HG02642 (cell line): ENCODE data around the gene HOXD3.

Source experiments
- ATAC-seq: cut with Tn5 transposase; IDR thresholded peaks from one replicate; pipeline ENCODE4 v1.9.1; 2021; ENCODE audit warnings: mild to moderate bottlenecking; ENCODE audit not compliant: unreplicated experiment, poor library complexity

Gene HOXD3

DNA sequence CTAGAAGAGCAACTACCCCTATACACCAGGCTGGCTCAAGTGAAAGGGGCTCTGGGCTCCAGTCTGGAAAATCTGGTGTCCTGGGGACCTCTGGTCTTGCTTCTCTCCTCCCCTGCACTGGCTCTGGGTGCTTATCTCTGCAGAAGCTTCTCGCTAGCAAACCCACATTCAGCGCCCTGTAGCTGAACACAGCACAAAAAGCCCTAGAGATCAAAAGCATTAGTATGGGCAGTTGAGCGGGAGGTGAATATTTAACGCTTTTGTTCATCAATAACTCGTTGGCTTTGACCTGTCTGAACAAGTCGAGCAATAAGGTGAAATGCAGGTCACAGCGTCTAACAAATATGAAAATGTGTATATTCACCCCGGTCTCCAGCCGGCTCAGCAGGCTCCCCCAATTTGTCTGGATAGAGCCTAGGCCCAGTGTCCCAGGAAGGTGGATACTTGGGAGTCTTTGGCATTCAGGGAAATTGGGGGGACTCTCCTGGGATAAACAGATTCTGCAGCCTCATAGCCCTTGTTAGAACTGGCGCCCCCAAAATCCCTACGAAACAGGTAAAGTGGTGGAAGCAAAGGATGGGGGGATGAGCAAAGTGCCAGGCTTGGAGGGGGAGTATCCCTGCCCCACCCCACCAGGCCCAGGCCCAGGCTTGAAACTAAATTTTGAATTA is 8.2 kb upstream of the HOXD3 start:
- no peak for ATAC-seq

DNA sequence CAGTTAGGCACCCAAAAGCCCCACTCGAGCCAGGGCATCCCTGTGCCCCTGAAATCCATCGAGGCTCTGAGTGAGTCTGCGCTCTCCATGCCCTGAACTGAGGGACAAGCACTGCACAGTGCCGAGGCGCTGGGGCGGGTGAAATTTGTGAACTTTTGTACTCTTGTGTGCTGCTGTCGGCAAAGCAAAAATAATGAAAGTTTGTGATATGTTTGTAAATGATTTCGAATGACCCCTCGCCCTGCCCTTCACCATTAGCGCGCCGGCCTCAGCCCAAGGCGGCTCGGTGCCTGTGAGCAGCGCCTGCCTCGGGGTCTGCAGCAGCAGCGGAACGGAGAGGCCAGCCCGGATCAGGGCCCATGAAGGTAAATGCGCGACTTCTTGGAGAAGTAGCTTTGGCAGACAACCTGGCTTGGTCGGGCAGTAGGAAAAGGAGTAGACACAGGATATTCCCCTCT is 7.6 kb upstream of the HOXD3 start:
- ATAC-seq = no peak

DNA sequence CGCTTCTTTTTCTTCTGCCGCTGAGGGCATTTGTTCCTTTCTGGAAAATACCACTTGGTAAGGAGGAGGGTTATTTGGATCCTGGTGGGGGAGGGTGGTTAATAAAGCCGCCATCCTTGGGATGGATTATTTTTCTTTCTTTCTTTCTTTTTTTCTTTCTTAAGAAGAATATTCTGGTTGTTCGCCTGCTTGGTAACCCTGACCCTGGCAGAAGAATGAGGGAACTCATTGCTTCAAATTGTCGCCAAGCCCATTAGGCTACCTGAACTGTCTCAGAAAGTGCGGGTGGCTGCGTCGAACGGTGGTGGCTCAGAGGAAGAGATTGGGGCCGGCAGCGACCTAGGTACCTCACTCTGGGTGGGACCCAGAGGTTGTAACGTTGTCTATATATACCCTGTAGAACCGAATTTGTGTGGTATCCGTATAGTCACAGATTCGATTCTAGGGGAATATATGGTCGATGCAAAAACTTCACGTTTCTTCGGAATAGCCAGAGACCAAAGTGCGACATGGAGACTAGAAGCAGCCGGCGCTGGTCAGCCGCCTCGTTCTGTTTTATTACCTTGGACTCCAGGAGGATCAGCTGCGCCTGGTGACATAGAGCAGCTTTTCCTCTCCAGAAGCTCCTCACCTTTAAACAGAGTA is 7.0 kb upstream of the HOXD3 start:
- ATAC-seq = no peak

DNA sequence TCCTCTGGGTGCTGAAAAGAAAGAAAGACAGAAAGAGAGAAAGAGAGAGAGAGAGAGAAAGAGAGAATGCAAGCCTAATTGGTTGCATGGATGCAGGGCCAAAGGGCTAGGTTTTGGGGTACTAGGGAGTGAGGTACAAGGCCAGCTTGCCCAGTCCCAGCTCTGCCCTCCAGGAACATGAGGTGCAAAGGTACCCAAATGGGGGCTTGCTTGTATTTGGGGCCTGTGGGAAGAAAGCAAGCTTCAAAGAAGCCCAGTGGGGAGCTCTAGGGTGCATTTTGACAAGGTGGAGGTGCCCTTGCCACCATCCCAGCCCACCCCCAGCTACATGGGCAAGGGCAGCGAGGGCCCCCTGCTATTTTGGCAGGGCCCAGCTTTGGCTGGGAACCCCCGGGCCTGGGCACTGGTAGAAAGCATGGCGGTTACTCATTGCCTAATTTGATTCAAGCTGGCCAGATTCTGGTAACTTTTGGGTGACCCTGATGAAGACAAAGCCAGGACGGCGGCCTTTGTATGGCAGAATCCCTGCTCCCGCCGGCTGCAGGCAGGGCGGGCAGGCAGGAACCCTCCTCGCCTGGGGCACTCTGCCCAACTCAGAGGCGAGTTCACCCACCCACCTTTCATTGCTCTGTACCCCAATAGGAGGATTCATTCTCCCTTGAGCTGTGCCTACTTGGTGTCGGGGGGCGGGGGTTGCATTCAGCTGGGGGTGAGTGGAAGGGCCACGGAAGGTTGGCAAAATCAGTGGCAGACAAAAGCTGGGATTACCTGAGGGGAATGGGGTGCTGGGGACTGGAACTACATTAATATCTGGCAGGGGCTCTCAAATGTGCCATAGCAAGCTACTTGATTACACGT is 6.3 kb upstream of the HOXD3 start:
- ATAC-seq = no peak

DNA sequence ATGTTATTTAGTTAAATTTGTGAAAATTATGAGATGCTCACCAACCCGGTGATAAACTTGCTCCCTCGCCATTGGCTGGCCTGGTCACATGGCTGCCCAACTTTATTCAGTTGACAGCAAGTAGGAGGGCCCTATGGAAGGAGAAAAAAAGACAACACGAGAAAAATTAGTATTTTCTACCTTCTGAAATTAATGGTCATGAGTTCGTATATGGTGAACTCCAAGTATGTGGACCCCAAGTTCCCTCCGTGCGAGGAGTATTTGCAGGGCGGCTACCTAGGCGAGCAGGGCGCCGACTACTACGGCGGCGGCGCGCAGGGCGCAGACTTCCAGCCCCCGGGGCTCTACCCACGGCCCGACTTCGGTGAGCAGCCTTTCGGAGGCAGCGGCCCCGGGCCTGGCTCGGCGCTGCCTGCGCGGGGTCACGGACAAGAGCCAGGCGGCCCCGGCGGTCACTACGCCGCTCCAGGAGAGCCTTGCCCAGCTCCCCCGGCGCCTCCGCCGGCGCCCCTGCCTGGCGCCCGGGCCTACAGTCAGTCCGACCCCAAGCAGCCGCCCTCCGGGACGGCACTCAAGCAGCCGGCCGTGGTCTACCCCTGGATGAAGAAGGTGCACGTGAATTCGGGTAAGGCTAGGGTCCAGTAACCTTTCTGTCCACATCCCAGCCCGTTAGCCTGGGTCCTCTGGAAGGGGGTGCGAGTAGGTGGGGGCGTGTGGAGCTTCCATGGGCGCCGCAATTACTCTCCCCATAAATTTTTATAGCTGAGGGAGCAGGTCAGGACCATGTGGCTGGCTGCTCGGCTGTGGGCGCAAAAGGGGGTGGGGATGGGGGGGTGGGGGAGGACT is 5.4 kb upstream of the HOXD3 start, which contains the start of gene HOXD4:
HOXD4 (plus strand) TSS at position 109 of the 846 bp plus-strand sequence; CDS start at position 193, 84 bp downstream.
- no peak for ATAC-seq

DNA sequence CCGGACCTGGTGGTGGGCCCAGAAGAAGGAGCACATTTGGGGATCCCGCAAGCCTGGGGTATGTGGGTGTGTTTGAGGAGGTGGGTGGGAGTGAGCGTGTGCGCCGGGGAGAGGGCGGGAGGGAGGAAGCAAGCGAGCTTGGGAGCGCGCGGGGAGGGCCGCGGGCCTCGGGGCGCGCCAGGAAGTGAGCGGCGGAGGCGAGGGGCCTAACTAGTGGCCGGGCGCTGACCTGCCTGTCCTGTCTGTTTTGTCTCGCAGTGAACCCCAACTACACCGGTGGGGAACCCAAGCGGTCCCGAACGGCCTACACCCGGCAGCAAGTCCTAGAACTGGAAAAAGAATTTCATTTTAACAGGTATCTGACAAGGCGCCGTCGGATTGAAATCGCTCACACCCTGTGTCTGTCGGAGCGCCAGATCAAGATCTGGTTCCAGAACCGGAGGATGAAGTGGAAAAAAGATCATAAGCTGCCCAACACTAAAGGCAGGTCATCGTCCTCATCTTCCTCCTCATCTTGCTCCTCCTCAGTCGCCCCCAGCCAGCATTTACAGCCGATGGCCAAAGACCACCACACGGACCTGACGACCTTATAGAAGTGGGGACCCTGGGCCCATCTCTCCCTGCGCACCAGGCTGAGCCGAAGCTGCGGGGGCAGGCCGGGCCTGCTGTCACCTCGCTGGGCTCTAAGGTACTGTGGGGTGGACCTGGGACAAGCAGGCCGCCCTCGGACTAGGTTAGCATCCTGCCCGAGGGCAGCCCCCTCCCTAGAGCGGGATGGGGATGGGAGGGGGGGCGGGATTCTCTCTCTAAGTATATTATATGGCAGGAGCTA is 4.5 kb upstream of the HOXD3 start:
- no peak for ATAC-seq

DNA sequence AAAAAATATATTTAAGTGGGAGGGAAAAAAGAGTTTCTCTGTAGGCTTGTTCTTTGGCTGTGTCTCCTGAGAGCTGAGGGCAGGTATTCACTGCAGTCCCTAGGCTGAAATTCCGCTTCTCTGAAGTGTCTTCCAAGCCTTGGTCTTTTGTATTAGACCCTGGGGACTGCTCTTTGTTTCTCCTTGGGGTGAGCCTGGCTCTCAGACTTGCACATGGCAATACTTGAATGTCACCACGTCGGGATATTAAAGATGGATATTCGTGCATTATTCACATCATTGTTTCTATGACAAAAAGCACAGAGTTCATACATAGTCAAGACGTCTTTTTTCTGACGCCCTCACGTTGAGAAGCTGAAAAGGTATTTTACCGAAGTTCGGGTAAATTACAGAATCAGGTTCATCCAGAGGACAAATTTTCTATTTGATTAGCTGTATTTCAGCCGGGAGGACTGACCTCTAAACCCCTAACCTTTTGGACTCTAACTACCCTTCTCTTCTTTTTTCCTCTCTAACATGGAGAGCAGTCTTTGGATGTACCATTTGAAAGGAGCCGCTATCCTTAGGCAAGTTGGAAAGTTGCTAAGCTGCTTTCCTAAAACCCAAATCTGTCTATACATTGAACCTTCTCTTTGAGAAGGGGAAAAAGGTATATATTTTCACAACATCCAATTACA is 2.4 kb upstream of the HOXD3 start:
- ATAC-seq = no peak

DNA sequence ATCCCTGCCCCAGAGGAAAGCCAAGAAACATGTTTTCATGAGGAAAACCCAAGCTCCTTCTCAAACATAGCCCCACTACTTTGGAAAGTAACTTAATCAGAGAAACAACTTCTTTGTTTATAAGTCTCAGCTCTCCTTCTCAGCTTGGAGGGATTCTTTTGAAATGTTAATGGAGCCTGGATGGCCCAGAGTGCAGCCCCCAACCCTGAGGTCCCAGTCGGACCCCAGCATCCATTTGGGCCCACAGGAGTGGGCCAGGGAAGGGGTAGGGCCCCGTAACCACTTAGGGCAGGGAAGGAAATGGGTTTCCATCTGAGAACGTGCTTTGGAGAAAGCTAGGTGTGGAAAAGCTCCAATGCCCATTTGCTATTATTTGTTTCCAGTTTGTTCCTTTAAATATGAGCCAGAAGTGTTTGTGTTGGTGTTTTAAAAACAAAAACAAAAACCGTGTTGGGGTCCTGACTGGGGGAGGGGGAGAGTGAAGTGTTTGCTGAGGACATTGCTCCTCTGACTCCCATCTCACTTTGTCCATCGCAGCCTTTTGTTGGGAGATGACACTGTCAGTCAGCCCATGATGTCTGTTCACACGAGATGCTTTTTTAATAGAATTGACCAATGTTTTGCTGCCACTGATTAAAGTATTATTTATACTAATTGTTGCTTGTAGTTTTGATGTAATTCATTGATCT is 1.6 kb upstream of the HOXD3 start:
- no peak for ATAC-seq

DNA sequence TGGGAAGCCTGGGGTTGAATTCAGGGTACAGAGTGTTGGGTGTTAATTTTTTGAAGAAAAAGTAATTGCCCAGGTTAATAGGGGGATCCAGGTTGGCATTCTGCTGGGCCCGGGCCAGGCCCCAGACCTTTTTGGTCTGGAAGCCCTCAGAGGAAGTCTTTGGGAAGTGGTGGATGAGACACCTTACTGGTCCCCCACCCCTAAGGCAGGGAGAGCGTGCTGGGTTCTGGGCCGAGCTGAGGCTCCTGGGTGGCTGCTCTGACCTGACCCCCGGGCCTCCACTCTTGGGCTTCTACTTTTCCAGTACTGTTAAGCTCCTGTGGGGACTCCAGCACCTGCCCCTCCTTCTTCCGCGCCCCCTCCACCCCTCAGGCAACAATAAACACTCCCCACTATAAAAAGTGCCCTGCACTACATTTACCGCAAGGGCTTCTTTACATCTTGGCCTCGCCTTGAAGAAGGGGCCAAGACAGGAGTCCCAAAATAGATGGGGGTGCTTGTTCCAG is 753 bp upstream of the HOXD3 start:
- no peak for ATAC-seq

DNA sequence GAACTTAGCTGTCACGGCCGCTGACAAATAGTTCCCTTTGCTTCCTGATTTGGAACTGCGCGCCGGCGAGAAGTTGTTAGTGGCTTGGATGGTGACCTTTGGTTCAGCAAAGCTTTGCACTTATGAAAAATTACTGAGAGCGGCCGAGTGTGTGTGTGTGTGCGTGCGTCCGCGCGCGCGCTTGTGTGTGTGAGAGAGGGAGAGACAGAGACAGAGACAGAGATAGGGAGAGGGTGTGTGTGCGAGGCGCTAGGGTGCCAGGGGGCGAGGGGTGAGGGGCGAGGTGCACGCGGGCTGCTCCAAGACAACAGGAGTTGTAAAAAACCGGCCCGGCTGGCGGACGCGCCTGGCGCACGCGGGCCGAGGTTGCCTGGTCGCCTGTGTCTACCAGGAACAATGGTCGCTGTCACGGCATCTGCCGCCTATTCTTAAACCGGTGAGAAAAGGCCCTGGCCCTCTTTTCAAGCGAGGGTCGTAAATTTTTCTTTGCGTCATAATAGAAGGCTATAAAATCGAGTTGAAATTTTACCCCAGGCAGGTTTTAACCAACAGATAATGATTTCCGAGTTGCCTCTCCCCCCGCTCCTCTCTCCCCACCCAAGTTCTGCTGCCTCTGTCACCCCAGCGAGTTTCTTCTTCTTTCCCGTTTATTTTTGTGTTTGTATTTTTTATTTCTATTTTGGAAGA is 535 bp downstream of the HOXD3 start:
- no peak for ATAC-seq

DNA sequence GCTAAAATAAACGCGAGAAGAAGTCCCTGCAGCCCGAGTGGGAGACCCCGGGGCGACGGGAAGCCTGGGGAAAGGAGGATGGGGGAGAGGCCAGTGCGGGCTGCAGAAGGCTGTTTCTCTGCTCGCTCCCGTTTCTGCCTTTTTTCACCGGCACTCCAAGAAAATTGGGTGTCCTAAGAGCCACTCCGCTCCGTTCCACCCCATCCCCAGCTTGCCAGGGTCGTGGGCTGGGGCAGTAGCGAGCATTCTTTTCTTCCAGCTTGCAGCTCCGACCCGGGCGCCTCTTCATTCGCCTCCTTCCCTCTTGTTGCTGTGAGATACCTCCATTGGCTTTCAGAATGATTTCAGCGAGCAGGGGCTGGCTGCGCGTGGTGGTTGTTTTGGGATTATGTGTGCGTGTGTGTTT is 1.1 kb downstream of the HOXD3 start:
- ATAC-seq = no peak

DNA sequence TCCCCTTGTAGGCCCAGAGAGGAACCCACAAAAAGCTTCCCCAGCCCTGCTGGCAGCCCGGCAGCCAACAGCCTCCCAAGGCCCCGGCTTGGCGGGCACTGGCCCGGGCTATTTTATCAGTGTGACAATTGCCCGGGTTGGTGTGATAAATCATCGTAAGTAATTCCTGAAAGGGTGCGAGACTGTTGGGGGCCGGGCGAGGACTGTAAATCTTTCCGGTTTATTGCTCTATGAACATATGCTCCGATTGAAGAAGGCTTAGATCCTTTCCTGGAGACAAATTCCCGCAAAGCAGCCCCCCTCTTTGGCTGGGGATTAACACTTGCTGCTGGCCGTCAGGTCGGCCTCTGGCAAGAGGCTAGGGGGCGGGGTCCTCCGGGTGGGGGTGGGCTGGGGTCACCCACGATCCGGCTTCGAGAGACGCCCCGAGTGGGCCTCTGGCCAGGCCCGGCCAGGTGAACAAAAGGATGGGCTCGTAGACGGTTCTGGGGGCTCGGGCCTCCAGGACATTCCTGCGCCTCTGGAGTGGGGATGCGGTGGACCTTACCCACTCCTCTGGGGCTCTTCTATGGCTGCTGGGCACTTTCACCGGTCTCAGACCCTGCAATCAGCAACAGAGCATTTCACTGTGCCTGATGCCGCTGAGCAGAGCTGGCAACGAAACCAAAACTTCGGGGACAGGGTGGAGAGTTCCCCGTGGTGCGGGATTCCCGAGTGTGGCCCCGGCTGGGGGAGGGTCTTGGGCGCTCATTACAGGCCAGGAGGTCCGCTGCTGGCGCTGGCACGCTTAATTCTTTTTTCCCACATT is 2.0 kb downstream of the HOXD3 start:
- no peak for ATAC-seq

DNA sequence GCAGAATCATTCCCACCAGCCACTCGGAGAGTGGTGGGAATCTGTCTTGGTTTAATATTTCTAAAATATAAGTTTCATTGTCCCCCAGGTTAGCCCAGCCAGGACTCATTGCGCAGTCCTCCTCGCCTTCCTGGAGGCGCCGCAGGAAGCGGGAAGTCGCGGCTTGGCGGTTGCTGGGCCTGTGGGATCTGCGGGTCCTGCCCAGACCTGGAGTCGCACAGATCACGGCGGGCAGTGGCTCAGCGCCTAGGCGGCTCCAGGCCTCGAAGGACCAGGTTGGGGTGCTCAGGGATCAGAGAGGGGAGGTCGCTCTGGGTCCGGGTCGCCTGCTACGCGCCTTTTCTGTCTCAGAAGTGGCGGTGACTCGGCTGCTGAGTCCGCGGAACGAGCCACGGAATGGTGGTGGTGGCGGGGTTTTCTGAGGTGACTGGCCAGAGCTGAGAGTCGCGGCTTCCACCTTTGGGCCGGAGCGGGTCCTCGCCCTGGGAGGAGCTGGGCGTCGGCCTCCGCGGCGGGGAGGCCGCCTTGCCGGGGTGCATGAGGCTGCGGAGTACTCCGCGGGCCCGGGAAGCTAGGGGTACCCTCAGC is 2.6 kb downstream of the HOXD3 start:
- ATAC-seq = no peak

DNA sequence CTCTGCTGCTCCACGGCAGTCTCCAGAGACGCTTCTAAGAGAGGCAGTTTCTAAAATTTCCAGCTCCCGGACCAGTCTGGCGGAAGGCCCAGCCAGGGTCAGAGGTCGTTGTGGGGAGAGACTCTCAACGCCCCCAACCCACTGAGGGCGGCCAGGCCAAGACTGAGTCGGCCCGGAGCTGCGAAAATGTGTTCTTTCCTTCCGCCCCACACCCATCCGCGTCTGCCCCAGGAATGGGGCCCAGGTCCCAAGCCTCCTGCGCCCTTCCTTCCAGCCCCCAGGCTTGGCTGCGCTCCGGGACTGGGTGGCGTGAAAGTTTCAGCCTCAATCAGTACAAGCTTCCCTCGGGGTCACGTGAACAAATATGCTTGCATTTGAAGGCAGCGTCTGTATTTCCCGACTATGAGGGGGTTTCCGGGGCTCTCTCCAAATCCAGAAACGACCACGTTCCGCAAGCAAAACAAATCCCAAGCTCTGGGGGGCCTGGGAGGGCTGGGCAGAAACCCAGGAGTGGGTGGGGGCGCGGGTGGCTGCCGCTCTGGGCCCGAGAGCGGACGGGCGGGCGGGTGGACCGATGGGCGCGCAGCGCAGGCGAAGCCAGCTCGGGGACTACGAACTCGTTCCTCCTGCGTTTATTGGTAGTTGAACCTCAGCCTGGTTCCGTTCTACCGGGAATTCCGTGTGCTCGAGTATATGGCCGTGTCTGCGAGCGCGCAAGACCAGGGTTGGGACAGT is 3.3 kb downstream of the HOXD3 start:
- ATAC-seq = no peak

DNA sequence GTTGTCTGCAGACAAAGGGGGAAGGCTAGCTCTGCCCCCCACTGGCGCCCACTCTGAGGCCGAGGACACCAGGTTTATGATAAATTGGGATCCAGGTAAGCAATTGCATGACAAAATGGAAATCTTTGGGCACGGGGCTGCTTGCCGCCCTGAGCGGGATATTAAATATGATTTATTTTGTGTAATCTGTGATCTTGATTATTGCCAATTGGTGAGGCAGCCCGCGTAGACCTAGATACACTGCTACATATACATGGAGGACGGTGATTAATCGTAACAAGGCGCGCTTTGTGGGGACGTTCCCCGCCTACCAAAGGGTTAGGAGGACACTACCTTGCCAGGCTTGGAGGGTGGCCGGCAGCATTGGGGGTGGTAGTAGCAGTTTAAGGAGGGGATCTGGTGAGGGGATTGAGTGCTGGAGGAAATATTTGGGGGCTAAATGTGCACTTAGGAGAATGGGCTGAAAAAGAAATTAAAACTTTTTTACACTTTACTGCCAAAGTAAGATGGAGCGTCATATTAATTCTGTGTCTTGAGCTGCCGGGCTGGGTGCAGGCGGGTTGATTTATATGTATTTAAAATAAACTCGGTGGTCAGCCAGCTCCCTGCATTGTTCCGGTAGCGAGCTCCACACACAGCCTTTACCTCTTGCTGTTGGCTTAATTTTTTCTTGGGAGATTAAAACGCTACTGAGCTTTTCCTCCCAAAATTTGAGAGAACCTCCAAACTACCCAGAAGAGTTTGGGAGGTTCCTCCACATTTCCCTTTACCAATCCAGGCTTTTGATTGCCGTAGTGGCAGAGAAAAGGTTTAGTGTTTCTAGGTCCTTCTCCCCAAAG is 4.1 kb downstream of the HOXD3 start:
- ATAC-seq = no peak
